Upper lobe of left lung (tissue), 6 donors: ENCODE measurements around the gene EMC10. TPM values are rescaled to one million over a fixed set of nuclear protein-coding genes. Genes with fewer than 3 reads are reported as not detected.

Experiments
- ATAC-seq, 2 donors: fragments of 200-7000 bp; cut with Tn5 transposase; one replicate each; pipeline ENCODE4 v1.9.1; 2022; ENCODE audit warnings: mild to moderate bottlenecking in 2 of 2, moderate library complexity in 2 of 2; ENCODE audit not compliant: low FRiP score in 2 of 2
- DNase-seq, 2 donors: peaks; one replicate each; pipeline ENCODE4 v3.0.0-alpha.2; 2019 to 2020
- H3K27ac ChIP-seq, 4 donors: fragments of 200-600 bp; sonication (generic); one replicate each; pipeline ENCODE4 v1.5.1; 2016 to 2019
- H3K27me3 ChIP-seq, 4 donors: fragments of 200-600 bp; sonication (generic); one replicate each; pipeline ENCODE4 v1.5.1; 2017 to 2019
- H3K36me3 ChIP-seq, 4 donors: fragments of 200-600 bp; sonication (generic); one replicate each; pipeline ENCODE4 v1.5.1; 2016 to 2019
- H3K4me1 ChIP-seq, 4 donors: fragments of 200-600 bp; sonication (generic); one replicate each; pipeline ENCODE4 v1.5.1; 2018 to 2019
- H3K4me3 ChIP-seq, 4 donors: fragments of 200-600 bp; sonication (generic); one replicate each; pipeline ENCODE4 v1.5.1; 2017 to 2019; ENCODE audit warnings: mild to moderate bottlenecking in 2 of 4, moderate library complexity in 1 of 4
- H3K9me3 ChIP-seq, 4 donors: fragments of 200-600 bp; sonication (generic); one replicate each; pipeline ENCODE4 v1.5.1; 2018 to 2019
- EP300 ChIP-seq, 4 donors: sonication (generic); formaldehyde crosslinking; IDR thresholded peaks; one replicate each; pipeline ENCODE4 v1.5.1; 2017; ENCODE audit warnings: antibody characterized with exemption in 4 of 4, control low read depth in 2 of 4
- POLR2A ChIP-seq, 4 donors: fragments of 450-650 bp; IDR thresholded peaks; one replicate each; pipeline ENCODE4 v1.5.1; 2016 to 2017; ENCODE audit warnings: antibody characterized with exemption in 4 of 4, mild to moderate bottlenecking in 2 of 4
- POLR2AphosphoS5 ChIP-seq, 2 donors: sonication (generic); formaldehyde crosslinking; IDR thresholded peaks; one replicate each; pipeline ENCODE4 v1.5.1; 2017; ENCODE audit warnings: antibody characterized with exemption in 2 of 2
- WGBS, 2 donors: methylation state at CpG; one replicate each; pipeline ENCODE4 v1.1.5; 2017 to 2018; 5-methylcytosine and 5-hydroxymethylcytosine counted together
- total RNA-seq, 6 donors: library from RNA; depleted of rRNA in 4 of 6; stranded (reverse); fragments of >200 nt in 4 of 6; gene quantifications; one replicate each; pipeline versions ENCODE4 v1.1.0 to v1.2.1, GENCODE V29; 2016 to 2021
- TF ChIP-seq, protein P1 (sequence below), 6 experiments: fragments of 450-650 bp in 4 of 6; fragments of 200-600 bp in 2 of 6; sonication (generic) in 2 of 6; IDR thresholded peaks; one replicate each; pipeline ENCODE4 v1.5.1; 2016 to 2019; ENCODE audit warnings: antibody characterized with exemption in 6 of 6
- donor health status: DM: no; HTN: no; CAD: no; lungs with moderate emphysema.
- donor health status: DM: no; HTN: yes; CAD: no; lungs with severe emphysema.

The EMC10 gene
- total RNA-seq, 6 donors from 2014 or later = 83.8 to 155 (median 121) TPM

DNA sequence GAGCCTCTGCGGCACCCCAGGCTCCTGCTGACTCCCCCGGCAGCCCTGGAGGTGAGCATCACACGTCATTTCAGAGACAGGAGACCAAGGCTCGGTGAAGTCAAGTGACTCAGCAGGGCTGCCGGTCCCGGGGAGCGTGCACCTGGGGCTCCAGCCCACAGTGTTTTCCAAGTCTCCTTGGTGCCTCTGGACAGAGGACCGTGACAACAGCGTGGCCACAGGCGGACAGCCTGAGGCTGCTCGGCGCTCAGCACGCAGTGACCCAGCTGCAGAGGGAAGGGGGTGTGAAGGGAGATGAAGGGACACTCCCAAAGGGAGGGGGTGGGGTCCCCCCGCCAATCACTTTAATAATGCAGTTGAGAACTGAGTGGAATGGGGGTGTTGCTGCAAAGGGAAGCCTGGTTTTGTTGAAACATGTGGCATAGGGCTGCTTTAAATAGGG is 54.9 kb downstream of the EMC10 start:
- ATAC-seq = peak in 1 of 2 donors; percentile 34
- Histone ChIP-seq H3K27me3 (no peaks in the 10 kb centered on the region), H3K27ac (no peak overlapping the region), H3K4me3 (no peak overlapping the region), H3K36me3 (no peaks in the 10 kb centered on the region), H3K4me1 (no peaks in the 10 kb centered on the region), H3K9me3 (peaks cover 0 to 11% (median 4%) of the 10 kb centered on the region in 4 donors)
- no peak for TF ChIP-seq EP300 (IDR thresholded peaks at IDR 0.05)
- TF ChIP-seq POLR2AphosphoS5 (IDR thresholded peaks at IDR 0.05) = no peak
- TF ChIP-seq, protein P1, sequence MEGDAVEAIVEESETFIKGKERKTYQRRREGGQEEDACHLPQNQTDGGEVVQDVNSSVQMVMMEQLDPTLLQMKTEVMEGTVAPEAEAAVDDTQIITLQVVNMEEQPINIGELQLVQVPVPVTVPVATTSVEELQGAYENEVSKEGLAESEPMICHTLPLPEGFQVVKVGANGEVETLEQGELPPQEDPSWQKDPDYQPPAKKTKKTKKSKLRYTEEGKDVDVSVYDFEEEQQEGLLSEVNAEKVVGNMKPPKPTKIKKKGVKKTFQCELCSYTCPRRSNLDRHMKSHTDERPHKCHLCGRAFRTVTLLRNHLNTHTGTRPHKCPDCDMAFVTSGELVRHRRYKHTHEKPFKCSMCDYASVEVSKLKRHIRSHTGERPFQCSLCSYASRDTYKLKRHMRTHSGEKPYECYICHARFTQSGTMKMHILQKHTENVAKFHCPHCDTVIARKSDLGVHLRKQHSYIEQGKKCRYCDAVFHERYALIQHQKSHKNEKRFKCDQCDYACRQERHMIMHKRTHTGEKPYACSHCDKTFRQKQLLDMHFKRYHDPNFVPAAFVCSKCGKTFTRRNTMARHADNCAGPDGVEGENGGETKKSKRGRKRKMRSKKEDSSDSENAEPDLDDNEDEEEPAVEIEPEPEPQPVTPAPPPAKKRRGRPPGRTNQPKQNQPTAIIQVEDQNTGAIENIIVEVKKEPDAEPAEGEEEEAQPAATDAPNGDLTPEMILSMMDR (IDR thresholded peaks at IDR 0.05) = no peak
- TF ChIP-seq POLR2A (IDR thresholded peaks at IDR 0.05) = no peak
- WGBS, 2 donors = 58 to 71% methylated on average over 2 to 10 of the region's 14 CpGs
- DNase-seq = peak in 1 of 2 donors; percentile 79

DNA sequence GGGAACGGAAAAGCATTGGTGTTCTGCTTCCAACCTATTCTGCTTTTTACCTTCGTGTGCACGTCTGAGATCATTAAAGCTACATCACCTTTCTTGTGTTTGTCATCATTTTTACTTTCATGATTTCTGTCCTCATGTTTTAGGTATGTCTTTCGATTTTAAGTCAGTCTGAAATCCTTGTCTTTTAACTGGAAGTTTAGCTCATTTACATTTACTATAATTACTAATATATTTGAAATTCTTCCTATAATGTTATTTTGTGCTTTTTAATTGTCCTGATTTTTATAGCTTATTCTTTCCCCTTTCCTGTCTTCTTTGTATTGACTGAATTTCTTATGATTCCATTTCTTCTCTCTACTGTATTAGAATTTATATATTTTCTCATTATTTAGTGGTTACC is 56.6 kb downstream of the EMC10 start:
- no peak overlapping the region for H3K4me3 ChIP-seq
- peaks cover 0 to 11% (median 4%) of the 10 kb centered on the region in 4 donors for H3K9me3 ChIP-seq
- H3K36me3 ChIP-seq = no peaks in the 10 kb centered on the region
- no peaks in the 10 kb centered on the region for H3K4me1 ChIP-seq
- DNase-seq (no peak), ATAC-seq (no peak)
- no peaks in the 10 kb centered on the region for H3K27me3 ChIP-seq
- no peak for TF ChIP-seq POLR2A (IDR thresholded peaks at IDR 0.05)
- TF ChIP-seq POLR2AphosphoS5 (IDR thresholded peaks at IDR 0.05) = no peak
- TF ChIP-seq, protein P1 (IDR thresholded peaks at IDR 0.05) = no peak
- no peak for TF ChIP-seq EP300 (IDR thresholded peaks at IDR 0.05)
- WGBS, 2 donors = 88 to 90% methylated on average over 4 of the region's 4 CpGs
- no peak overlapping the region for H3K27ac ChIP-seq

DNA sequence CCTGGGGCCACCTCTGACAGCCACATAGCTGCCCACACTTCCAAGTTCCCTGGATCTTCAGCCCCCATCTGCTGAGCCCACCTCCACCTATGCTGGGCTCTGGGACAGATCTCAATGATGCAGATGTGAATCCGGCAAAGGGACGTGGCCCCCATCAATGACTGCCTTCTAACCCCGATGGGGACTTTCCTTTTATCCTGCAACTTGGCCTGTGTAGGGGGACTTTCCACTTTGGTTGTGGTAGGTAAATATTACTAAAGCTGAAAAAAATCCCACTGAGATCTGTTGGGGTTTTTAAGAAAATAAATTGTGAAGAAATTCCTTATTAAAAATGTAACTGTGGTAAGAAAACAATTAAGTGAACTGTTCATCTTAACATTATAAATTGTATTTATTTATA is 58.2 kb downstream of the EMC10 start:
- Histone ChIP-seq H3K36me3 (no peaks in the 10 kb centered on the region), H3K4me1 (no peaks in the 10 kb centered on the region), H3K27ac (no peak overlapping the region), H3K9me3 (peaks cover 0 to 11% (median 4%) of the 10 kb centered on the region in 4 donors), H3K27me3 (no peaks in the 10 kb centered on the region), H3K4me3 (no peak overlapping the region)
- 93% methylated on average over 3 of the region's 3 CpGs for WGBS, 2 donors
- TF ChIP-seq, protein P1 (IDR thresholded peaks at IDR 0.05) = no peak
- TF ChIP-seq EP300 (IDR thresholded peaks at IDR 0.05) = no peak
- TF ChIP-seq POLR2AphosphoS5 (IDR thresholded peaks at IDR 0.05) = no peak
- no peak for TF ChIP-seq POLR2A (IDR thresholded peaks at IDR 0.05)
- ATAC-seq (no peak), DNase-seq (no peak)

DNA sequence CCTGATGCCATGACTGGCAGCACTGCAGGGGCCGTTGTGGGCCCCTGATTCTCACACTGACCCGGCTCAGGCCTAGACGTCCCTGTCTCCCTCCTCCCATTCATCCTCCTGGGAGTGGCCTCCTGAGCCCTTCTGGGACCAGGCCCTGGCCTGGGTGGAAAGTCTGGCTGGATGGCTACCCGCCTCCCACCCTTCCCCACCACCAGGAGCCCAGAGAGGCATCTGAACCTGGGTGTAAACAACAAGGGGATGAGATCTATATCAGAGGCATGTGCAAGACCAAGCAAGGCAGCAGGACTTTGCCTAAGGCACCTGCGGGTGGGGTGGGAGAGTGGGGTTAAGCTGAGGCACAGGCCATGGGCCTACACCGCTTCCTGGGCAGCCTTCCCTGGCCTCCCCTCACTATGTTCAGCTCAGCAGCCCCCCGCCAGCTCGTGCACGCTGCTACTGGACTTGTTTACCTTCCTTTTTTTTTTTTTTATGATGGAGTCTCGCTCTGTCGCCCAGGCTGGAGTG is 59.4 kb downstream of the EMC10 start:
- ATAC-seq = peak in 1 of 2 donors; percentile 51
- WGBS, 2 donors = 69 to 79% methylated on average over 10 to 11 of the region's 11 CpGs
- H3K36me3 ChIP-seq = no peaks in the 10 kb centered on the region
- no peak overlapping the region for H3K27ac ChIP-seq
- no peaks in the 10 kb centered on the region for H3K4me1 ChIP-seq
- H3K27me3 ChIP-seq = no peaks in the 10 kb centered on the region
- no peak overlapping the region for H3K4me3 ChIP-seq
- H3K9me3 ChIP-seq = peaks cover 0 to 11% (median 4%) of the 10 kb centered on the region in 4 donors
- no peak for TF ChIP-seq EP300 (IDR thresholded peaks at IDR 0.05)
- TF ChIP-seq POLR2A (IDR thresholded peaks at IDR 0.05) = no peak
- DNase-seq = no peak

DNA sequence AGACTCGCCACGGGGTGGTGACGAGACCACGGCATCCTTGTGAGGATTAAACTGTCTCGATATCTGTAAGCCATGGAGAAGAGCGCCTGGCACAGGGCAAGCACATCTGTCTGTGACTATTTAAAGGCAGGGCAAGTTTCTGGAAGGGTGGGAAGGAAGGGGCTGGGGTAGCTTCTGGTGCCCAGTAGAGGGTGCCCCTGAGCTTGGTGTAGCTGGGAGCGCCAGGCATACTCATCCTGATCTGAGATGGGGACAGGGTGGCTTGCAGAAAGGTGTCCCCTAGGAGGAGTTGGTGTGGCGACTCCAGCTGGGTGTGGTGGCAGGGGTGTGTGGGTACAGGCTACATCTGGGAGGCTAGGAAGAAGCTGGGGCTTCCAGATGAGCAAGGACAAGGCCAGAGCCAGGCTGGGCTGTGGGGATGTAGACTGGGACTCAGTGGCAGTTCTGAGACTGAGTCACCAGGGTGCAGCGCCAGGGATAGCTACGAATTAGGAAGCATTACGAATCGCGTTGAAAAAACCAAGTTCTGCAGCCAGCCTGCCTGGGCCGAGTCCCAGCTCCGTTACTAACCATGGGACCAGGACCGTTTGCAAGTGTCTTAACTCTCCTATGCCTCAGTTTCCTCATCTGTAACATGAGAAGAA is 60.5 kb downstream of the EMC10 start:
- H3K4me1 ChIP-seq = no peaks in the 10 kb centered on the region
- H3K36me3 ChIP-seq = no peaks in the 10 kb centered on the region
- peaks cover 0 to 11% (median 4%) of the 10 kb centered on the region in 4 donors for H3K9me3 ChIP-seq
- H3K27ac ChIP-seq = no peak overlapping the region
- 87 to 90% methylated on average over 16 of the region's 16 CpGs for WGBS, 2 donors
- no peaks in the 10 kb centered on the region for H3K27me3 ChIP-seq
- H3K4me3 ChIP-seq = no peak overlapping the region
- TF ChIP-seq, protein P1 (IDR thresholded peaks at IDR 0.05) = no peak
- TF ChIP-seq POLR2AphosphoS5 (IDR thresholded peaks at IDR 0.05) = no peak
- no peak for TF ChIP-seq EP300 (IDR thresholded peaks at IDR 0.05)
- no peak for DNase-seq
- ATAC-seq = no peak
